ENCODE data around the gene LDLRAD1.
A peak's percentile ranks its signal among the peaks of the same experiment; 100 is the strongest.

Gene LDLRAD1

DNA sequence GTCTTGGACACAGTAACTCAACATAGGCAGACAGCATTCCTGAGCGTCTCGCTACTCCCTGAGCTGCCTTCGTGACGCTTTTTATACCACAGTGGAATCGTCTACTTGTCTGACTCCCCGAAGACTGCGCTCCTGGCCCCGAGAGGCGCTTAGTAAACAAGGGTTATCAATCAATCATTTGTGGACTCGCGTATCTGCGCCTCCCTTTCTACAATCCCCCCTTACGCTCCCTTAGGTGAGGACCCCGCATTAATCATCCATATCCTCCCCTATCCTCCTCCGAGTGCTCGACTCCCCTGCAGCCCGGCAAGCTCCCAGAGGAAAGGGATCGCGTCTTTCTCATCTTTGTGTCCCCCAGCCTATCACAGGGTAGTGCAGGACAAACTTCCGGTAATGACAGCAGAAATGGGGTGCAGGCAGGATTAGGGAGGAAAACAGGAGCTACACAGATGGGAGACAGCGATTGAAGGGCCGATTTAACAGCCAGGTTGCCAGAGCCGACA, 34.5 kb upstream of the LDLRAD1 start (continued):
- TF ChIP-seq, protein P1, sequence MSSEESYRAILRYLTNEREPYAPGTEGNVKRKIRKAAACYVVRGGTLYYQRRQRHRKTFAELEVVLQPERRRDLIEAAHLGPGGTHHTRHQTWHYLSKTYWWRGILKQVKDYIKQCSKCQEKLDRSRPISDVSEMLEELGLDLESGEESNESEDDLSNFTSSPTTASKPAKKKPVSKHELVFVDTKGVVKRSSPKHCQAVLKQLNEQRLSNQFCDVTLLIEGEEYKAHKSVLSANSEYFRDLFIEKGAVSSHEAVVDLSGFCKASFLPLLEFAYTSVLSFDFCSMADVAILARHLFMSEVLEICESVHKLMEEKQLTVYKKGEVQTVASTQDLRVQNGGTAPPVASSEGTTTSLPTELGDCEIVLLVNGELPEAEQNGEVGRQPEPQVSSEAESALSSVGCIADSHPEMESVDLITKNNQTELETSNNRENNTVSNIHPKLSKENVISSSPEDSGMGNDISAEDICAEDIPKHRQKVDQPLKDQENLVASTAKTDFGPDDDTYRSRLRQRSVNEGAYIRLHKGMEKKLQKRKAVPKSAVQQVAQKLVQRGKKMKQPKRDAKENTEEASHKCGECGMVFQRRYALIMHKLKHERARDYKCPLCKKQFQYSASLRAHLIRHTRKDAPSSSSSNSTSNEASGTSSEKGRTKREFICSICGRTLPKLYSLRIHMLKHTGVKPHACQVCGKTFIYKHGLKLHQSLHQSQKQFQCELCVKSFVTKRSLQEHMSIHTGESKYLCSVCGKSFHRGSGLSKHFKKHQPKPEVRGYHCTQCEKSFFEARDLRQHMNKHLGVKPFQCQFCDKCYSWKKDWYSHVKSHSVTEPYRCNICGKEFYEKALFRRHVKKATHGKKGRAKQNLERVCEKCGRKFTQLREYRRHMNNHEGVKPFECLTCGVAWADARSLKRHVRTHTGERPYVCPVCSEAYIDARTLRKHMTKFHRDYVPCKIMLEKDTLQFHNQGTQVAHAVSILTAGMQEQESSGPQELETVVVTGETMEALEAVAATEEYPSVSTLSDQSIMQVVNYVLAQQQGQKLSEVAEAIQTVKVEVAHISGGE (tag by site-specific recombination; conservative IDR thresholded peaks at IDR 0.05; ENCODE audit: low read depth): no peak; the same call in 1 of the 2 replicates
- TF ChIP-seq ZBTB7A (tag by site-specific recombination; IDR thresholded peaks at IDR 0.05; ENCODE audit: low read depth): no peak
- TF ChIP-seq ZNF394 (tag by site-specific recombination; IDR thresholded peaks at IDR 0.05; ENCODE audit: borderline replicate concordance): peak; percentile 68; the same call in 1 of the 2 replicates
- TF ChIP-seq ZNF560 (tag by site-specific recombination; IDR thresholded peaks at IDR 0.05; ENCODE audit: borderline replicate concordance): no peak
- TF ChIP-seq ZNF138 (tag by site-specific recombination; IDR thresholded peaks at IDR 0.05; ENCODE audit: borderline replicate concordance): no peak
- no peak for TF ChIP-seq ZNF776 (tag by site-specific recombination; IDR thresholded peaks at IDR 0.05; ENCODE audit: borderline replicate concordance)
- no peak for TF ChIP-seq SCRT2 (tag by site-specific recombination; IDR thresholded peaks at IDR 0.05)
- no peak for TF ChIP-seq ZNF19 (tag by site-specific recombination; IDR thresholded peaks at IDR 0.05; ENCODE audit: low read depth)
- TF ChIP-seq ZNF600 (tag by site-specific recombination; IDR thresholded peaks at IDR 0.05): peak; percentile 45
- TF ChIP-seq ZNF239 (tag by site-specific recombination; IDR thresholded peaks at IDR 0.05): no peak
- TF ChIP-seq, protein P2, sequence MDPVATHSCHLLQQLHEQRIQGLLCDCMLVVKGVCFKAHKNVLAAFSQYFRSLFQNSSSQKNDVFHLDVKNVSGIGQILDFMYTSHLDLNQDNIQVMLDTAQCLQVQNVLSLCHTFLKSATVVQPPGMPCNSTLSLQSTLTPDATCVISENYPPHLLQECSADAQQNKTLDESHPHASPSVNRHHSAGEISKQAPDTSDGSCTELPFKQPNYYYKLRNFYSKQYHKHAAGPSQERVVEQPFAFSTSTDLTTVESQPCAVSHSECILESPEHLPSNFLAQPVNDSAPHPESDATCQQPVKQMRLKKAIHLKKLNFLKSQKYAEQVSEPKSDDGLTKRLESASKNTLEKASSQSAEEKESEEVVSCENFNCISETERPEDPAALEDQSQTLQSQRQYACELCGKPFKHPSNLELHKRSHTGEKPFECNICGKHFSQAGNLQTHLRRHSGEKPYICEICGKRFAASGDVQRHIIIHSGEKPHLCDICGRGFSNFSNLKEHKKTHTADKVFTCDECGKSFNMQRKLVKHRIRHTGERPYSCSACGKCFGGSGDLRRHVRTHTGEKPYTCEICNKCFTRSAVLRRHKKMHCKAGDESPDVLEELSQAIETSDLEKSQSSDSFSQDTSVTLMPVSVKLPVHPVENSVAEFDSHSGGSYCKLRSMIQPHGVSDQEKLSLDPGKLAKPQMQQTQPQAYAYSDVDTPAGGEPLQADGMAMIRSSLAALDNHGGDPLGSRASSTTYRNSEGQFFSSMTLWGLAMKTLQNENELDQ (tag by site-specific recombination; IDR thresholded peaks at IDR 0.05; ENCODE audit: low read depth): no peak
- TF ChIP-seq ZNF335 (tag by site-specific recombination; conservative IDR thresholded peaks at IDR 0.05): peak; percentile 70
- no peak for TF ChIP-seq ZNF473 (tag by site-specific recombination; IDR thresholded peaks at IDR 0.05)

DNA sequence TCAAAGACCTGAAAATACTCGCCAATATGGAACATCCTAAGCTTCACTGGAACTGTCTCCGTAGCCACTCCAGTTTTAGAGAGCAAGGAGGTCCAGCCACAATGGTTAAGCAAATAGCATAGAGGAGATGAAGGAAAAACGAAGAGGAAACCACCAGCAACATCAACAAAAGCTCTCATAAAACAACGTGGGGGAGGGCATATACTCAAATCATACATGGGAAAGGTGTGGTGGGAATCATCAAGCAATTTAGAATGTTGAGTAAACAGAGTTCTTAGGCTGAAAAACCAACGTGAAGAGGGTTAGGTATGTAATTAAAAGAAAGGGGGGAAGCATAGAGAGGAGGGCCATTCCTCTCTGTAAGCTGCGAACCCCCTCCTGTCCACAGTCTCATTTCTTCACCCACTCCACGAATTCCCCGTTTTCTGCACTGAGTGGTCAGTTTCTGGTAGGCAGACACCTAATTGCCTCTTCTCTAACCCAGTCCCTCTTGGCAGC, 34.0 kb upstream of the LDLRAD1 start:
- no peaks in the 10 kb centered on the region for H3K9me3 ChIP-seq (ENCODE audit: control insufficient read depth, insufficient read depth, low read depth, low read length)
- CTCF ChIA-PET: interaction anchor here (0.7 to 1.3 kb wide), 4 partner anchors 11 to 191 kb away, joined by 3 to 7 read pairs (median 4); no protein-coding TSS in a partner anchor
- POLR2A ChIA-PET: interaction anchor here (0.6 to 3.7 kb wide), 3 partner anchors 8 to 593 kb away, joined by 3 to 20 read pairs (median 7); partner anchors contain the start of genes IFT25 and LRRC42
- H3K36me3 ChIP-seq (ENCODE audit: control insufficient read depth in 2 of 2, insufficient read depth in 1 of 2, low read length in 2 of 2): peaks cover 0 to 7% of the 10 kb centered on the region in 2 experiments; a peak in 2 of 3 replicates
- H3K4me3 ChIP-seq (ENCODE audit: low read depth, low read length): peak overlapping the region; percentile 91
- peaks cover 15% of the 10 kb centered on the region for H3K4me1 ChIP-seq (ENCODE audit: control insufficient read depth, insufficient read depth, low read length)
- H3K27ac ChIP-seq (ENCODE audit: extremely low read depth, low read depth, low read length): peak overlapping the region; percentile 62
- TF ChIP-seq, protein P3, sequence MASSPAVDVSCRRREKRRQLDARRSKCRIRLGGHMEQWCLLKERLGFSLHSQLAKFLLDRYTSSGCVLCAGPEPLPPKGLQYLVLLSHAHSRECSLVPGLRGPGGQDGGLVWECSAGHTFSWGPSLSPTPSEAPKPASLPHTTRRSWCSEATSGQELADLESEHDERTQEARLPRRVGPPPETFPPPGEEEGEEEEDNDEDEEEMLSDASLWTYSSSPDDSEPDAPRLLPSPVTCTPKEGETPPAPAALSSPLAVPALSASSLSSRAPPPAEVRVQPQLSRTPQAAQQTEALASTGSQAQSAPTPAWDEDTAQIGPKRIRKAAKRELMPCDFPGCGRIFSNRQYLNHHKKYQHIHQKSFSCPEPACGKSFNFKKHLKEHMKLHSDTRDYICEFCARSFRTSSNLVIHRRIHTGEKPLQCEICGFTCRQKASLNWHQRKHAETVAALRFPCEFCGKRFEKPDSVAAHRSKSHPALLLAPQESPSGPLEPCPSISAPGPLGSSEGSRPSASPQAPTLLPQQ (tag by site-specific recombination; IDR thresholded peaks at IDR 0.05): no peak
- no peak for TF ChIP-seq KLF7 (tag by site-specific recombination; IDR thresholded peaks at IDR 0.05; ENCODE audit: borderline replicate concordance)
- TF ChIP-seq, protein P4, sequence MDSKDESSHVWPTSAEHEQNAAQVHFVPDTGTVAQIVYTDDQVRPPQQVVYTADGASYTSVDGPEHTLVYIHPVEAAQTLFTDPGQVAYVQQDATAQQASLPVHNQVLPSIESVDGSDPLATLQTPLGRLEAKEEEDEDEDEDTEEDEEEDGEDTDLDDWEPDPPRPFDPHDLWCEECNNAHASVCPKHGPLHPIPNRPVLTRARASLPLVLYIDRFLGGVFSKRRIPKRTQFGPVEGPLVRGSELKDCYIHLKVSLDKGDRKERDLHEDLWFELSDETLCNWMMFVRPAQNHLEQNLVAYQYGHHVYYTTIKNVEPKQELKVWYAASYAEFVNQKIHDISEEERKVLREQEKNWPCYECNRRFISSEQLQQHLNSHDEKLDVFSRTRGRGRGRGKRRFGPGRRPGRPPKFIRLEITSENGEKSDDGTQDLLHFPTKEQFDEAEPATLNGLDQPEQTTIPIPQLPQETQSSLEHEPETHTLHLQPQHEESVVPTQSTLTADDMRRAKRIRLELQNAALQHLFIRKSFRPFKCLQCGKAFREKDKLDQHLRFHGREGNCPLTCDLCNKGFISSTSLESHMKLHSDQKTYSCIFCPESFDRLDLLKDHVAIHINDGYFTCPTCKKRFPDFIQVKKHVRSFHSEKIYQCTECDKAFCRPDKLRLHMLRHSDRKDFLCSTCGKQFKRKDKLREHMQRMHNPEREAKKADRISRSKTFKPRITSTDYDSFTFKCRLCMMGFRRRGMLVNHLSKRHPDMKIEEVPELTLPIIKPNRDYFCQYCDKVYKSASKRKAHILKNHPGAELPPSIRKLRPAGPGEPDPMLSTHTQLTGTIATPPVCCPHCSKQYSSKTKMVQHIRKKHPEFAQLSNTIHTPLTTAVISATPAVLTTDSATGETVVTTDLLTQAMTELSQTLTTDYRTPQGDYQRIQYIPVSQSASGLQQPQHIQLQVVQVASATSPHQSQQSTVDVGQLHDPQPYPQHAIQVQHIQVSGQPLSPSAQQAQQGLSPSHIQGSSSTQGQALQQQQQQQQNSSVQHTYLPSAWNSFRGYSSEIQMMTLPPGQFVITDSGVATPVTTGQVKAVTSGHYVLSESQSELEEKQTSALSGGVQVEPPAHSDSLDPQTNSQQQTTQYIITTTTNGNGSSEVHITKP (tag by site-specific recombination; IDR thresholded peaks at IDR 0.05): peak; percentile 91; the same call in 1 of the 2 replicates
- no peak for TF ChIP-seq ZSCAN16 (tag by site-specific recombination; IDR thresholded peaks at IDR 0.05)
- TF ChIP-seq ZNF610 (tag by site-specific recombination; IDR thresholded peaks at IDR 0.05; ENCODE audit: borderline replicate concordance): no peak
- no peak for TF ChIP-seq ZNF311 (tag by site-specific recombination; IDR thresholded peaks at IDR 0.05; ENCODE audit: borderline replicate concordance)
- peak; percentile 63 for TF ChIP-seq SP7 (tag by site-specific recombination; IDR thresholded peaks at IDR 0.05)
- no peak for TF ChIP-seq ZNF16 (tag by site-specific recombination; IDR thresholded peaks at IDR 0.05; ENCODE audit: low read depth)
- no peak for TF ChIP-seq ZNF404 (tag by site-specific recombination; IDR thresholded peaks at IDR 0.05)

All from HEK293 (cell line).